Neural cell (in vitro differentiated cells): Measurements from ENCODE around the gene KANK4. TPM values are rescaled to one million over a fixed set of nuclear protein-coding genes. Genes with fewer than 3 reads are reported as not detected.

Source experiments
- H2AFZ ChIP-seq: fragments of 200-600, 300-800 bp; sonication (generic), shearing (Covaris generic); 2 replicates; pipeline ENCODE4 v1.6.0; 2014; ENCODE audit warnings: low read depth, mild to moderate bottlenecking, antibody characterized with exemption, low read length, moderate library complexity
- H3F3A ChIP-seq: fragments of 200-600 bp; shearing (Covaris generic); 2 replicates; pipeline ENCODE4 v1.6.1; 2016; ENCODE audit warnings: mild to moderate bottlenecking, moderate library complexity, mixed read lengths, antibody characterized with exemption, low read length; ENCODE audit not compliant: insufficient read depth, poor library complexity, severe bottlenecking
- H3K27ac ChIP-seq: fragments of 200-600, 300-800 bp; sonication (generic), shearing (Covaris generic); 2 replicates; pipeline ENCODE4 v1.5.1; 2014; ENCODE audit warnings: mild to moderate bottlenecking, low read length, moderate library complexity
- H3K27me3 ChIP-seq: fragments of 300-800, 200-600 bp; sonication (generic), shearing (Covaris generic); 2 replicates; pipeline ENCODE4 v1.6.0; 2014; ENCODE audit warnings: mild to moderate bottlenecking, low read depth, low read length, moderate library complexity; ENCODE audit not compliant: insufficient read depth
- H3K36me3 ChIP-seq: fragments of 300-800, 200-600 bp; sonication (generic), shearing (Covaris generic); 2 replicates; pipeline ENCODE4 v1.5.1; 2014; ENCODE audit warnings: mild to moderate bottlenecking, antibody characterized with exemption, low read length, moderate library complexity; ENCODE audit not compliant: insufficient read depth
- H3K4me2 ChIP-seq: fragments of 300-800, 200-600 bp; sonication (generic), shearing (Covaris generic); 2 replicates; pipeline ENCODE4 v1.6.0; 2014; ENCODE audit warnings: mild to moderate bottlenecking, low read length
- H3K4me3 ChIP-seq: fragments of 300-800, 200-600 bp; sonication (generic), shearing (Covaris generic); 2 replicates; pipeline ENCODE4 v1.5.1; 2014; ENCODE audit warnings: mild to moderate bottlenecking, low read length, moderate library complexity
- H3K79me2 ChIP-seq: fragments of 200-600 bp; shearing (Covaris generic); replicated peaks from 2 replicates; pipeline ENCODE4 v1.6.0; 2014; ENCODE audit warnings: mild to moderate bottlenecking, low read length, moderate library complexity; ENCODE audit not compliant: insufficient read depth
- H3K9ac ChIP-seq: fragments of 300-800, 200-600 bp; sonication (generic), shearing (Covaris generic); 2 replicates; pipeline ENCODE4 v1.6.1; 2016; ENCODE audit warnings: mild to moderate bottlenecking, low read length, mixed read lengths
- H3K9me2 ChIP-seq: fragments of 200-600 bp; shearing (Covaris generic); 2 replicates; pipeline ENCODE4 v1.6.1; 2016; ENCODE audit warnings: mild to moderate bottlenecking, low read length, mixed read lengths; ENCODE audit not compliant: insufficient read depth
- H3K9me3 ChIP-seq: fragments of 200-600, 300-800 bp; sonication (generic), shearing (Covaris generic); 2 replicates; pipeline ENCODE4 v1.6.1; 2016; ENCODE audit warnings: mild to moderate bottlenecking, mixed run types, low read length, moderate library complexity, mixed read lengths
- H4K20me1 ChIP-seq: fragments of 200-600 bp; shearing (Covaris generic); 2 replicates; pipeline ENCODE4 v1.6.1; 2016; ENCODE audit warnings: mild to moderate bottlenecking, mixed run types; ENCODE audit not compliant: insufficient read depth
- CTCF ChIP-seq: fragments of 450-650 bp; IDR thresholded peaks from 2 replicates; pipeline ENCODE4 v1.5.1; 2014; ENCODE audit warnings: antibody characterized with exemption, mild to moderate bottlenecking, moderate library complexity; ENCODE audit not compliant: poor library complexity, severe bottlenecking
- EP300 ChIP-seq: fragments of 450-650 bp; conservative IDR thresholded peaks from 2 replicates; pipeline ENCODE4 v1.6.1; 2014; ENCODE audit warnings: antibody characterized with exemption, mild to moderate bottlenecking, moderate library complexity; ENCODE audit not compliant: poor library complexity, severe bottlenecking
- EZH2 ChIP-seq: fragments of 200-600, 300-800 bp; shearing (Covaris generic), sonication (generic); IDR thresholded peaks from 2 replicates; pipeline ENCODE4 v1.6.1; 2014; ENCODE audit warnings: antibody characterized with exemption, low read length, borderline replicate concordance, mild to moderate bottlenecking; ENCODE audit not compliant: insufficient read depth, poor library complexity, severe bottlenecking
- MXI1 ChIP-seq: fragments of 450-650 bp; conservative IDR thresholded peaks from 2 replicates; pipeline ENCODE4 v1.6.1; 2014; ENCODE audit warnings: antibody characterized with exemption, mild to moderate bottlenecking; ENCODE audit not compliant: poor library complexity, severe bottlenecking
- POLR2AphosphoS5 ChIP-seq: IDR thresholded peaks from 2 replicates; pipeline ENCODE4 v1.6.1; 2012
- RAD21 ChIP-seq: fragments of 450-650 bp; conservative IDR thresholded peaks from 2 replicates; pipeline ENCODE4 v1.6.1; 2014; ENCODE audit warnings: antibody characterized with exemption, mild to moderate bottlenecking, moderate library complexity
- SMC3 ChIP-seq: fragments of 450-650 bp; conservative IDR thresholded peaks from 2 replicates; pipeline ENCODE4 v1.6.1; 2014; ENCODE audit warnings: antibody characterized with exemption, mild to moderate bottlenecking, moderate library complexity; ENCODE audit not compliant: poor library complexity
- TAF1 ChIP-seq: IDR thresholded peaks from 2 replicates; pipeline ENCODE4 v1.6.1; 2012; ENCODE audit warnings: low read depth
- polyA plus RNA-seq: library from polyadenylated mRNA; depleted of rRNA; stranded (reverse); fragments of >200 nt; gene quantifications from 2 replicates; pipeline ENCODE4 v1.2.3, GENCODE V29; 2014
- TF ChIP-seq, protein P1 (sequence below): IDR thresholded peaks from 2 replicates; pipeline ENCODE4 v1.6.1; 2012; ENCODE audit warnings: borderline replicate concordance

Gene KANK4
- polyA plus RNA-seq, 1 donor from 2014 or later, result 0.25 TPM

- Histone ChIP-seq H3K4me3 (no peak overlapping the region), H3K36me3 (no peaks in the 10 kb centered on the region), H3K4me2 (no peak overlapping the region), H3K27ac (no peak overlapping the region), H3K9me2 (no peaks in the 10 kb centered on the region), H3F3A (no peaks in the 10 kb centered on the region), H2AFZ (no peak overlapping the region), H3K9ac (no peak overlapping the region), H3K27me3 (no peaks in the 10 kb centered on the region), H4K20me1 (no peaks in the 10 kb centered on the region), H3K9me3 (no peaks in the 10 kb centered on the region), H3K79me2 (no peaks in the 10 kb centered on the region)
- no peak for TF ChIP-seq TAF1
- no peak for TF ChIP-seq RAD21
- TF ChIP-seq POLR2AphosphoS5, result no peak
- no peak for TF ChIP-seq CTCF
- no peak for TF ChIP-seq EP300
- TF ChIP-seq SMC3, result no peak
- TF ChIP-seq, protein P1, sequence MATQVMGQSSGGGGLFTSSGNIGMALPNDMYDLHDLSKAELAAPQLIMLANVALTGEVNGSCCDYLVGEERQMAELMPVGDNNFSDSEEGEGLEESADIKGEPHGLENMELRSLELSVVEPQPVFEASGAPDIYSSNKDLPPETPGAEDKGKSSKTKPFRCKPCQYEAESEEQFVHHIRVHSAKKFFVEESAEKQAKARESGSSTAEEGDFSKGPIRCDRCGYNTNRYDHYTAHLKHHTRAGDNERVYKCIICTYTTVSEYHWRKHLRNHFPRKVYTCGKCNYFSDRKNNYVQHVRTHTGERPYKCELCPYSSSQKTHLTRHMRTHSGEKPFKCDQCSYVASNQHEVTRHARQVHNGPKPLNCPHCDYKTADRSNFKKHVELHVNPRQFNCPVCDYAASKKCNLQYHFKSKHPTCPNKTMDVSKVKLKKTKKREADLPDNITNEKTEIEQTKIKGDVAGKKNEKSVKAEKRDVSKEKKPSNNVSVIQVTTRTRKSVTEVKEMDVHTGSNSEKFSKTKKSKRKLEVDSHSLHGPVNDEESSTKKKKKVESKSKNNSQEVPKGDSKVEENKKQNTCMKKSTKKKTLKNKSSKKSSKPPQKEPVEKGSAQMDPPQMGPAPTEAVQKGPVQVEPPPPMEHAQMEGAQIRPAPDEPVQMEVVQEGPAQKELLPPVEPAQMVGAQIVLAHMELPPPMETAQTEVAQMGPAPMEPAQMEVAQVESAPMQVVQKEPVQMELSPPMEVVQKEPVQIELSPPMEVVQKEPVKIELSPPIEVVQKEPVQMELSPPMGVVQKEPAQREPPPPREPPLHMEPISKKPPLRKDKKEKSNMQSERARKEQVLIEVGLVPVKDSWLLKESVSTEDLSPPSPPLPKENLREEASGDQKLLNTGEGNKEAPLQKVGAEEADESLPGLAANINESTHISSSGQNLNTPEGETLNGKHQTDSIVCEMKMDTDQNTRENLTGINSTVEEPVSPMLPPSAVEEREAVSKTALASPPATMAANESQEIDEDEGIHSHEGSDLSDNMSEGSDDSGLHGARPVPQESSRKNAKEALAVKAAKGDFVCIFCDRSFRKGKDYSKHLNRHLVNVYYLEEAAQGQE, result no peak
- no peak for TF ChIP-seq EZH2
- TF ChIP-seq MXI1, result no peak
These were observed 88.5 kb downstream of the KANK4 start for GRCh38 chr1:62230718-62231117.

- Histone ChIP-seq H3K9me2 (no peaks in the 10 kb centered on the region), H3K27me3 (no peaks in the 10 kb centered on the region), H3K4me3 (no peak overlapping the region), H3K36me3 (no peaks in the 10 kb centered on the region), H3F3A (no peaks in the 10 kb centered on the region), H3K4me2 (no peak overlapping the region), H3K9me3 (no peaks in the 10 kb centered on the region), H3K27ac (no peak overlapping the region), H2AFZ (no peak overlapping the region), H3K79me2 (no peaks in the 10 kb centered on the region), H4K20me1 (no peaks in the 10 kb centered on the region), H3K9ac (no peak overlapping the region)
- no peak for TF ChIP-seq RAD21
- no peak for TF ChIP-seq EZH2
- TF ChIP-seq TAF1, result no peak
- TF ChIP-seq, protein P1, result no peak
- TF ChIP-seq EP300, result no peak
- TF ChIP-seq POLR2AphosphoS5, result no peak
- no peak for TF ChIP-seq SMC3
- TF ChIP-seq MXI1, result no peak
- TF ChIP-seq CTCF, result no peak
These were observed 89.3 kb downstream of the KANK4 start for GRCh38 chr1:62229932-62230331.
